SU-DHL-6 (cell line): ENCODE results near the gene SNX25.

ENCODE experiments used
- H2AFZ ChIP-seq: fragments of 200-600 bp; sonication (generic); 2 replicates; pipeline ENCODE4 v1.6.1; 2014; ENCODE audit warnings: low read depth, mild to moderate bottlenecking, moderate library complexity, mixed read lengths, antibody characterized with exemption, low read length; ENCODE audit not compliant: severe bottlenecking
- H3F3A ChIP-seq: fragments of 200-600 bp; shearing (Covaris generic); 2 replicates; pipeline ENCODE4 v1.6.0; 2016; ENCODE audit warnings: antibody characterized with exemption, mild to moderate bottlenecking; ENCODE audit not compliant: insufficient read depth
- H3K27ac ChIP-seq: fragments of 200-600 bp; sonication (generic); 2 replicates; pipeline ENCODE4 v1.5.1; 2016; ENCODE audit warnings: low read depth, mild to moderate bottlenecking, low read length, moderate library complexity, mixed read lengths
- H3K27me3 ChIP-seq: fragments of 200-600 bp; sonication (generic), shearing (Covaris generic); 2 replicates; pipeline ENCODE4 v1.6.0; 2014; ENCODE audit warnings: mild to moderate bottlenecking, low read length
- H3K36me3 ChIP-seq: fragments of 200-600 bp; sonication (generic); 2 replicates; pipeline ENCODE4 v1.6.1; 2014; ENCODE audit warnings: mild to moderate bottlenecking, low read length, mixed read lengths
- H3K4me2 ChIP-seq: fragments of 300-600, 200-600 bp; shearing (Covaris generic), sonication (generic); 2 replicates; pipeline ENCODE4 v1.6.0; 2014; ENCODE audit warnings: low read length, low read depth, mild to moderate bottlenecking; ENCODE audit not compliant: poor library complexity, severe bottlenecking
- H3K4me3 ChIP-seq: fragments of 200-600 bp; sonication (generic); 2 replicates; pipeline ENCODE4 v1.5.1; 2014; ENCODE audit warnings: antibody characterized with exemption, low read length, mild to moderate bottlenecking, mixed read lengths; ENCODE audit not compliant: insufficient read depth, poor library complexity, severe bottlenecking
- H3K79me2 ChIP-seq: fragments of 200-600 bp; sonication (generic); 2 replicates; pipeline ENCODE4 v1.6.1; 2014; ENCODE audit warnings: mild to moderate bottlenecking, low read length, moderate library complexity; ENCODE audit not compliant: insufficient read depth
- H3K9ac ChIP-seq: fragments of 200-600 bp; sonication (generic); 2 replicates; pipeline ENCODE4 v1.7.0; 2014; ENCODE audit warnings: mild to moderate bottlenecking, low read length
- H3K9me2 ChIP-seq: fragments of 200-600 bp; sonication (generic); replicated peaks from 2 replicates; pipeline ENCODE4 v1.6.1; 2014; ENCODE audit warnings: low read length; ENCODE audit not compliant: insufficient read depth
- H3K9me3 ChIP-seq: fragments of 200-600 bp; sonication (generic); 2 replicates; pipeline ENCODE4 v1.6.1; 2014; ENCODE audit warnings: low read length, mixed read lengths; ENCODE audit not compliant: insufficient read depth
- H4K20me1 ChIP-seq: fragments of 200-600 bp; sonication (generic); 2 replicates; pipeline ENCODE4 v1.6.1; 2014; ENCODE audit warnings: low read depth, mild to moderate bottlenecking, antibody characterized with exemption, low read length, moderate library complexity, mixed read lengths
- CTCF ChIP-seq: fragments of 200-600 bp; sonication (generic); IDR thresholded peaks from one replicate; pipeline ENCODE4 v1.5.1; 2017; ENCODE audit warnings: antibody characterized with exemption, mild to moderate bottlenecking, low read length, moderate library complexity; ENCODE audit not compliant: insufficient read depth, poor library complexity, severe bottlenecking
- EZH2phosphoT487 ChIP-seq: fragments of 200-600 bp; sonication (generic), shearing (Covaris generic); conservative IDR thresholded peaks from 2 replicates; pipeline ENCODE4 v1.6.1; 2018; ENCODE audit warnings: mild to moderate bottlenecking, antibody characterized with exemption, low read length, moderate library complexity, mixed read lengths

The SNX25 gene

GRCh38 chr4:185209031-185209851 is at the start of gene SNX25:
TSS of gene SNX25 (plus strand) at chr4:185209598. CDS start at chr4:185209827, 229 bp downstream.
- no peaks in the 10 kb centered on the region for H4K20me1 ChIP-seq
- TF ChIP-seq CTCF = no peak
- no peak for TF ChIP-seq EZH2phosphoT487
- no peaks in the 10 kb centered on the region for H3K9me2 ChIP-seq
- no peaks in the 10 kb centered on the region for H3K36me3 ChIP-seq
- peaks cover 32% of the 10 kb centered on the region for H3F3A ChIP-seq
- peak within 1 kb of the TSS; percentile 85 for H3K4me3 ChIP-seq
- H3K4me2 ChIP-seq = peak within 1 kb of the TSS; percentile 94
- H3K9me3 ChIP-seq = no peaks in the 10 kb centered on the region
- peak within 1 kb of the TSS; percentile 67 for H3K9ac ChIP-seq
- H2AFZ ChIP-seq = peak within 1 kb of the TSS; percentile 97
- peak within 1 kb of the TSS; percentile 62 for H3K27ac ChIP-seq
- peaks cover 47% of the 10 kb centered on the region for H3K79me2 ChIP-seq
- no peaks in the 10 kb centered on the region for H3K27me3 ChIP-seq

- no peak overlapping the region for H2AFZ ChIP-seq
- no peak overlapping the region for H3K4me2 ChIP-seq
- no peak overlapping the region for H3K27ac ChIP-seq
- no peaks in the 10 kb centered on the region for H3K27me3 ChIP-seq
- peaks cover 29% of the 10 kb centered on the region for H3K36me3 ChIP-seq
- TF ChIP-seq CTCF (no peak), EZH2phosphoT487 (no peak)
- no peaks in the 10 kb centered on the region for H4K20me1 ChIP-seq
- 0 out of 2 replicates have a peak, but pooled peaks cover 3% of the 10 kb centered on the region for H3K79me2 ChIP-seq
- no peak overlapping the region for H3K9ac ChIP-seq
- H3K4me3 ChIP-seq = no peak overlapping the region
- no peaks in the 10 kb centered on the region for H3K9me3 ChIP-seq
- no peaks in the 10 kb centered on the region for H3K9me2 ChIP-seq
- H3F3A ChIP-seq = no peaks in the 10 kb centered on the region
Measured at GRCh38 chr4:185165605-185166063, 43.8 kb upstream of the SNX25 start.

GRCh38 chr4:185167234-185167633 is 42.2 kb upstream of the SNX25 start:
- 0 out of 2 replicates have a peak, but pooled peaks cover 3% of the 10 kb centered on the region for H3K79me2 ChIP-seq
- no peaks in the 10 kb centered on the region for H3F3A ChIP-seq
- H4K20me1 ChIP-seq = no peaks in the 10 kb centered on the region
- H2AFZ ChIP-seq = no peak overlapping the region
- peaks cover 17% of the 10 kb centered on the region for H3K36me3 ChIP-seq
- no peaks in the 10 kb centered on the region for H3K27me3 ChIP-seq
- no peak overlapping the region for H3K9ac ChIP-seq
- no peaks in the 10 kb centered on the region for H3K9me3 ChIP-seq
- no peak overlapping the region for H3K4me2 ChIP-seq
- TF ChIP-seq EZH2phosphoT487 (no peak), CTCF (no peak)
- H3K27ac ChIP-seq = no peak overlapping the region
- no peak overlapping the region for H3K4me3 ChIP-seq
- no peaks in the 10 kb centered on the region for H3K9me2 ChIP-seq
